GM12873 (cell line): ENCODE measurements around the gene RNASE12.

ENCODE experiments used
- CTCF ChIP-seq: IDR thresholded peaks from 2 replicates; pipeline ENCODE4 v1.5.1; 2012; ENCODE audit warnings: low read depth, mild to moderate bottlenecking, moderate library complexity, low read length, control low read depth; ENCODE audit not compliant: insufficient read depth; ENCODE audit errors: missing control alignments

RNASE12 gene

GRCh38 chr14:20591235-20591634 is at the start of gene RNASE12:
Gene RNASE12, minus strand, starts transcription at chr14:20591376. Its CDS starts 653 bp downstream, at chr14:20590723.
- no peak for TF ChIP-seq CTCF

GRCh38 chr14:20632831-20633691 is 41.9 kb upstream of the RNASE12 start:
- no peak for TF ChIP-seq CTCF

GRCh38 chr14:20632448-20632830 is 41.3 kb upstream of the RNASE12 start:
- no peak for TF ChIP-seq CTCF

GRCh38 chr14:20631880-20632389 is 40.8 kb upstream of the RNASE12 start:
- no peak for TF ChIP-seq CTCF

GRCh38 chr14:20631023-20631879 is 40.1 kb upstream of the RNASE12 start:
- TF ChIP-seq CTCF, result no peak

GRCh38 chr14:20630340-20631022 is 39.3 kb upstream of the RNASE12 start:
- no peak for TF ChIP-seq CTCF
